ENCODE data around the gene IQCF6.

The IQCF6 gene

GRCh38 chr3:51779137-51779536 is at the start of gene IQCF6:
Gene IQCF6, minus strand, starts transcription at chr3:51779237. Its CDS starts 13 bp downstream, at chr3:51779224.
- no peak for TF ChIP-seq CTCF (IDR thresholded peaks at IDR 0.05; ENCODE audit: low read length, missing control alignments)
- no peak within 1 kb of the TSS for H3K4me3 ChIP-seq (replicated peaks; ENCODE audit: low read depth, low read length)
- no peak for DNase-seq (ENCODE audit: low read depth)

- no peak overlapping the region for H3K4me3 ChIP-seq (replicated peaks; ENCODE audit: low read depth, low read length)
- DNase-seq (ENCODE audit: low read depth): no peak
- TF ChIP-seq CTCF (IDR thresholded peaks at IDR 0.05; ENCODE audit: low read length, missing control alignments): no peak
Measured at GRCh38 chr3:51828297-51828696, 49.3 kb upstream of the IQCF6 start.

GRCh38 chr3:51819709-51820406 is 40.8 kb upstream of the IQCF6 start:
- no peak overlapping the region for H3K4me3 ChIP-seq (replicated peaks; ENCODE audit: low read depth, low read length)
- no peak for DNase-seq (ENCODE audit: low read depth)
- no peak for TF ChIP-seq CTCF (IDR thresholded peaks at IDR 0.05; ENCODE audit: low read length, missing control alignments)

- no peak for DNase-seq (ENCODE audit: low read depth)
- H3K4me3 ChIP-seq (replicated peaks; ENCODE audit: low read depth, low read length): no peak overlapping the region
- no peak for TF ChIP-seq CTCF (IDR thresholded peaks at IDR 0.05; ENCODE audit: low read length, missing control alignments)
Measured at GRCh38 chr3:51819151-51819550, 40.1 kb upstream of the IQCF6 start.

GRCh38 chr3:51817375-51817774 is 38.3 kb upstream of the IQCF6 start:
- H3K4me3 ChIP-seq (replicated peaks; ENCODE audit: low read depth, low read length): no peak overlapping the region
- no peak for DNase-seq (ENCODE audit: low read depth)
- TF ChIP-seq CTCF (IDR thresholded peaks at IDR 0.05; ENCODE audit: low read length, missing control alignments): no peak

- TF ChIP-seq CTCF (IDR thresholded peaks at IDR 0.05; ENCODE audit: low read length, missing control alignments): no peak
- no peak overlapping the region for H3K4me3 ChIP-seq (replicated peaks; ENCODE audit: low read depth, low read length)
- no peak for DNase-seq (ENCODE audit: low read depth)
Measured at GRCh38 chr3:51816723-51817122, 37.7 kb upstream of the IQCF6 start.

GRCh38 chr3:51815614-51816013 is 36.6 kb upstream of the IQCF6 start:
- no peak overlapping the region for H3K4me3 ChIP-seq (replicated peaks; ENCODE audit: low read depth, low read length)
- no peak for TF ChIP-seq CTCF (IDR thresholded peaks at IDR 0.05; ENCODE audit: low read length, missing control alignments)
- no peak for DNase-seq (ENCODE audit: low read depth)

Data from fibroblast of pulmonary artery (primary cell).